ENCODE results near the gene MCF2. TPM values are rescaled to one million over a fixed set of nuclear protein-coding genes. Genes with fewer than 3 reads are reported as not detected.

The MCF2 gene, protein sequence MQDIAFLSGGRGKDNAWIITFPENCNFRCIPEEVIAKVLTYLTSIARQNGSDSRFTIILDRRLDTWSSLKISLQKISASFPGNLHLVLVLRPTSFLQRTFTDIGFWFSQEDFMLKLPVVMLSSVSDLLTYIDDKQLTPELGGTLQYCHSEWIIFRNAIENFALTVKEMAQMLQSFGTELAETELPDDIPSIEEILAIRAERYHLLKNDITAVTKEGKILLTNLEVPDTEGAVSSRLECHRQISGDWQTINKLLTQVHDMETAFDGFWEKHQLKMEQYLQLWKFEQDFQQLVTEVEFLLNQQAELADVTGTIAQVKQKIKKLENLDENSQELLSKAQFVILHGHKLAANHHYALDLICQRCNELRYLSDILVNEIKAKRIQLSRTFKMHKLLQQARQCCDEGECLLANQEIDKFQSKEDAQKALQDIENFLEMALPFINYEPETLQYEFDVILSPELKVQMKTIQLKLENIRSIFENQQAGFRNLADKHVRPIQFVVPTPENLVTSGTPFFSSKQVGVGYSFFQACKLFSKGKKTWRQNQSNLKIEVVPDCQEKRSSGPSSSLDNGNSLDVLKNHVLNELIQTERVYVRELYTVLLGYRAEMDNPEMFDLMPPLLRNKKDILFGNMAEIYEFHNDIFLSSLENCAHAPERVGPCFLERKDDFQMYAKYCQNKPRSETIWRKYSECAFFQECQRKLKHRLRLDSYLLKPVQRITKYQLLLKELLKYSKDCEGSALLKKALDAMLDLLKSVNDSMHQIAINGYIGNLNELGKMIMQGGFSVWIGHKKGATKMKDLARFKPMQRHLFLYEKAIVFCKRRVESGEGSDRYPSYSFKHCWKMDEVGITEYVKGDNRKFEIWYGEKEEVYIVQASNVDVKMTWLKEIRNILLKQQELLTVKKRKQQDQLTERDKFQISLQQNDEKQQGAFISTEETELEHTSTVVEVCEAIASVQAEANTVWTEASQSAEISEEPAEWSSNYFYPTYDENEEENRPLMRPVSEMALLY
- 0.85 TPM for total RNA-seq
- 2.2 TPM for polyA plus RNA-seq (ENCODE audit: insufficient read depth, low read depth, low replicate concordance)
- long read RNA-seq, donor 1, result 0 reads
- long read RNA-seq, donor 2, result 0 reads
- long read RNA-seq, donor 3, result 0 reads
- long read RNA-seq, donor 4, result 0 reads
- long read RNA-seq, donor 5, result 0 reads
- long read RNA-seq, donor 6, partial matches to known transcripts, result 9 of 9 reads
- long read RNA-seq, donor 6, other reads (novel, unspliced or antisense), result 0 of 9 reads
- long read RNA-seq, donor 7, result 0 reads
- long read RNA-seq, donor 8, result 0 reads
- long read RNA-seq, donor 9, result 0 reads
- long read RNA-seq, donor 10, result 0 reads

DNA sequence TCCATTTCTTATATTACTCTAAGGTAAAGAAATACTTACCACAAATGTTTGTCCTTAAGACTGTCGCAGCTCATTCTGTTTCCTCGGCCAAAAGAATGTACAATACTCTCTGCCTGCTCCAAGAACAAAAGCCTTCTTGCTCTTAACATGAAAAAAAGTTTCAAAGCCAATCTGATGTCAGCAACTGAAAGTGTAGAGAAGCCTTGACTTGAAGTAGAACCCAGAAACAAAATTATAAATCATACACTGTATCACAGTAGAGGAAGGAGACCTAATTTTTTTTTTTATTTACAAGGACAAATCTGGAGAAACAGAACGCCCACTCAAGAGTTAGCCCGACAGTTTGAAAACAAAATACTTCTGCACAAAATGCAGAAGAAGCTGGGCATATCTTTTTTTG is at the start of gene MCF2:
Gene MCF2 (minus strand): TSS at position 101 of the 400 bp plus-strand sequence. CDS start 56,423 bp downstream, outside the sequence.
- H3K4me1 ChIP-seq (ENCODE audit: control insufficient read depth in 2 of 3, insufficient read depth in 2 of 3, low read depth in 1 of 3, low read length in 3 of 3), result no peaks in the 10 kb centered on the region
- H3K9ac ChIP-seq (ENCODE audit: low read length in 3 of 3), result no peak within 1 kb of the TSS
- no peaks in the 10 kb centered on the region for H3K27me3 ChIP-seq (ENCODE audit: control insufficient read depth, insufficient read depth, low read length)
- H3K4me3 ChIP-seq (ENCODE audit: low read length in 3 of 3), result no peak within 1 kb of the TSS
- TF ChIP-seq, protein P1, sequence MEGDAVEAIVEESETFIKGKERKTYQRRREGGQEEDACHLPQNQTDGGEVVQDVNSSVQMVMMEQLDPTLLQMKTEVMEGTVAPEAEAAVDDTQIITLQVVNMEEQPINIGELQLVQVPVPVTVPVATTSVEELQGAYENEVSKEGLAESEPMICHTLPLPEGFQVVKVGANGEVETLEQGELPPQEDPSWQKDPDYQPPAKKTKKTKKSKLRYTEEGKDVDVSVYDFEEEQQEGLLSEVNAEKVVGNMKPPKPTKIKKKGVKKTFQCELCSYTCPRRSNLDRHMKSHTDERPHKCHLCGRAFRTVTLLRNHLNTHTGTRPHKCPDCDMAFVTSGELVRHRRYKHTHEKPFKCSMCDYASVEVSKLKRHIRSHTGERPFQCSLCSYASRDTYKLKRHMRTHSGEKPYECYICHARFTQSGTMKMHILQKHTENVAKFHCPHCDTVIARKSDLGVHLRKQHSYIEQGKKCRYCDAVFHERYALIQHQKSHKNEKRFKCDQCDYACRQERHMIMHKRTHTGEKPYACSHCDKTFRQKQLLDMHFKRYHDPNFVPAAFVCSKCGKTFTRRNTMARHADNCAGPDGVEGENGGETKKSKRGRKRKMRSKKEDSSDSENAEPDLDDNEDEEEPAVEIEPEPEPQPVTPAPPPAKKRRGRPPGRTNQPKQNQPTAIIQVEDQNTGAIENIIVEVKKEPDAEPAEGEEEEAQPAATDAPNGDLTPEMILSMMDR (IDR thresholded peaks at IDR 0.05; ENCODE audit: borderline replicate concordance, extremely low read depth, insufficient read depth), result no peak
- no peaks in the 10 kb centered on the region for H3K36me3 ChIP-seq (ENCODE audit: control insufficient read depth in 2 of 3, insufficient read depth in 3 of 3, low read length in 3 of 3)
- intact Hi-C loops (cut with DNase I), result no loop called here
- FAIRE-seq (no peak), DNase-seq (no peak)
- no peak within 1 kb of the TSS for H3K27ac ChIP-seq (ENCODE audit: low read depth in 2 of 2, low read length in 2 of 2)
- no peaks in the 10 kb centered on the region for H3K9me3 ChIP-seq (ENCODE audit: control insufficient read depth in 2 of 3, insufficient read depth in 1 of 3, low read length in 3 of 3)

DNA sequence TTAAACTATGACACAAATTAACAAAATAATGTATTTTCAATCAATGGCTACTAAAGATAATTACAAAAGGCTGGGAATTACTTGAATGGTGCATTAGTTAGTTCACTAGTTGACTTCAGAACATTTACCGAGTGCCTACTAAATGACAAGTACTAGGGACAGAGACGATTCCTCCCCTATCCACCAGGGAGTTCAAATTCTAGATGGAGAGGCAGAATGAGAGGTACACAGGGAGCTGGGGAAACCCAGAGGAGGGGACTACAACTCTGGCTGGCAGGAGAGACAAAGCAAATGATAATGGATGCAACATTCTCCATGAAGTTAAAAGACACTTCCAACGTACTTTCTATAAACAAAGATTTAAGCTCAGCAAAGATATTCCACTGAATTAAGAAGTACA is 43.1 kb upstream of the MCF2 start:
- no peak for FAIRE-seq
- no peak overlapping the region for H3K27ac ChIP-seq (ENCODE audit: low read depth in 2 of 2, low read length in 2 of 2)
- H3K4me3 ChIP-seq (ENCODE audit: low read length in 3 of 3), result no peak overlapping the region
- no peaks in the 10 kb centered on the region for H3K4me1 ChIP-seq (ENCODE audit: control insufficient read depth in 2 of 3, insufficient read depth in 2 of 3, low read depth in 1 of 3, low read length in 3 of 3)
- H3K9me3 ChIP-seq (ENCODE audit: control insufficient read depth in 2 of 3, insufficient read depth in 1 of 3, low read length in 3 of 3), result peaks cover 0 to 10% (median 0%) of the 10 kb centered on the region in 3 donors
- intact Hi-C loops (cut with DNase I), result no loop called here
- H3K36me3 ChIP-seq (ENCODE audit: control insufficient read depth in 2 of 3, insufficient read depth in 3 of 3, low read length in 3 of 3), result no peaks in the 10 kb centered on the region
- H3K27me3 ChIP-seq (ENCODE audit: control insufficient read depth, insufficient read depth, low read length), result no peaks in the 10 kb centered on the region
- DNase-seq, result no peak
- no peak overlapping the region for H3K9ac ChIP-seq (ENCODE audit: low read length in 3 of 3)
- TF ChIP-seq, protein P1 (IDR thresholded peaks at IDR 0.05; ENCODE audit: borderline replicate concordance, extremely low read depth, insufficient read depth), result no peak

DNA sequence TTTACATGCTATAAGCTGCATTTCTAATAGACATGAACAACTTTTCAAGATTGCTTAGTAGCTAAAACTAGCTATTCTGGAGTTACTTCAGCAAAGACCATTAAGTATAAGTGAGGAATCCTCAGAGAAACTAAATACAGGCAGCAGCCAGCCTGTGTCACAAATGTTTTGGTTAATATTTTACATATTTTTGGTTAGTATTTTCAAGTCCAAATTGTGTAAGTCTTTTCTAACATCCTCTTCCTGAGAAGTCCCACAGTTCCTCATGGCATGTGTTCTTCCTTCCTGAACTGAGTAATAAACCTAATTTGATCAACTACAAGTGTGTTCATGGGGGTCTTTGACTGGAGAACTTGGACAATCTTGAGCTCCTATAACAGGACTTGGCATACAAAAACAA is 42.4 kb upstream of the MCF2 start:
- H3K4me3 ChIP-seq (ENCODE audit: low read length in 3 of 3), result no peak overlapping the region
- DNase-seq, result no peak
- H3K27ac ChIP-seq (ENCODE audit: low read depth in 2 of 2, low read length in 2 of 2), result no peak overlapping the region
- H3K9ac ChIP-seq (ENCODE audit: low read length in 3 of 3), result no peak overlapping the region
- no peak for FAIRE-seq
- H3K4me1 ChIP-seq (ENCODE audit: control insufficient read depth in 2 of 3, insufficient read depth in 2 of 3, low read depth in 1 of 3, low read length in 3 of 3), result no peaks in the 10 kb centered on the region
- intact Hi-C loops (cut with DNase I), result no loop called here
- no peaks in the 10 kb centered on the region for H3K27me3 ChIP-seq (ENCODE audit: control insufficient read depth, insufficient read depth, low read length)
- H3K36me3 ChIP-seq (ENCODE audit: control insufficient read depth in 2 of 3, insufficient read depth in 3 of 3, low read length in 3 of 3), result no peaks in the 10 kb centered on the region
- H3K9me3 ChIP-seq (ENCODE audit: control insufficient read depth in 2 of 3, insufficient read depth in 1 of 3, low read length in 3 of 3), result peaks cover 0 to 10% (median 0%) of the 10 kb centered on the region in 3 donors
- TF ChIP-seq, protein P1 (IDR thresholded peaks at IDR 0.05; ENCODE audit: borderline replicate concordance, extremely low read depth, insufficient read depth), result no peak
